ENCODE measurements around the gene SRSF1.
"Not testable (repeated sequence)": the region's sequence is repeated elsewhere in the genome, so short reads cannot be mapped to it uniquely, and the experiment has no call there.

Gene SRSF1

GRCh38 chr17:58006924-58007780 is at the start of gene SRSF1:
Gene SRSF1 (minus strand): TSS chr17:58007246. CDS start chr17:58007137, 109 bp downstream.
- peak; percentile 95 for DNase-seq (ENCODE audit: low read depth)

GRCh38 chr17:58056476-58056875 is 49.4 kb upstream of the SRSF1 start:
- DNase-seq (ENCODE audit: low read depth) = no peak

DNA sequence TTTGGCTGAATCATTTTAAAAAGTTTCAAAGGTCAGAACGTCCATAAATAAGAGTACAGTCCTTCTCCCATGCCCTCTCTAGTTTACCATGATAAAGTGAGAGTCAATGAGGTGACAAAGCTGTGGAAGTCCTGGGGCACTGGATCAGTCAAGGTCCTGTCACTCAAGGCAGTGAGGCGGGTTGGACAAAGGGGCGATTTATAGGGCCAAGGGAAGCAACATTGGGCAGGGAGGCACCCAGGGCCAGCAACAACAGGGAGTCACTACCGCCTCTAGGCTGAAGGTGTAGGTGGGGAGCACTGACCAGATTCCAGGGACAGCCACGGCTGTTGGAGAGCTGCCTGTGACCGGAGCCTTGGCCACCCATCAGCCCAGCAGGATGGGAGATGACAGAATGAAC is 47.6 kb upstream of the SRSF1 start:
- DNase-seq (ENCODE audit: low read depth) = no peak

DNA sequence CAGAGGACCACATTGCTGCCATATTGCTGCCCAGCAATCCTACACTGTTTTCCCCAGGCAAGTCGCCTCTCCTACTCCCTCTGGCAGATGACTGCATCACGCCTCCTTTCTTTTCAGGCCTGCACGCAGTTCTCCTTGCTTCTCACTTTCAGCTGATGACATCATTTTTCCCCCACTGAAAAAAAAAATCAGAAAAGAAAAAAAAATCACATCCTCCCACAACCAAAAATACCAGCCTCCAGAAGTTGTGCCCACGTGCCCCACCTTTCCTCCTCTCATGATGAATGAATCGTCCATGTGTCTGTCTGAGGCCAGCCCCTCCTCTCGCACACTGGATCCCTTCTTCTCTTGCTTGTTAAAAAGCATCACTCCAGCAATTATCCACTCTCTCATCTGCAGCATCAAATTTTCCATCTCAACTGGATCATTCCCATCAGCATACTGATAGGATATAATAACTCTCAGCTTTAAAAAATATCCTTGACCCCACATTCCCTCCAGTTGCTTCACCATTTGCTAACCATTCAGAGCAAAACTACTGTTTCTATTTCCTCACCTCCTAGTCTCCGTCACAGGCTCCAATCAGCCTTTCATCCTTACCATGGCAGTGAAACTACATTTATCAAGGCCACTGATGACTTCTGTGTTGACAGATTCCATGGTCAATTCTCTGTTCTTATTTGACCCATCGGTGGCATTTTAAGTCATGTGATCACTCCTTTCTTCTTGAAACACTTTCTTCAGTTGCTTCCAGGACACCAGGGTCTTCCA is 46.1 kb upstream of the SRSF1 start:
- no peak for DNase-seq (ENCODE audit: low read depth)

DNA sequence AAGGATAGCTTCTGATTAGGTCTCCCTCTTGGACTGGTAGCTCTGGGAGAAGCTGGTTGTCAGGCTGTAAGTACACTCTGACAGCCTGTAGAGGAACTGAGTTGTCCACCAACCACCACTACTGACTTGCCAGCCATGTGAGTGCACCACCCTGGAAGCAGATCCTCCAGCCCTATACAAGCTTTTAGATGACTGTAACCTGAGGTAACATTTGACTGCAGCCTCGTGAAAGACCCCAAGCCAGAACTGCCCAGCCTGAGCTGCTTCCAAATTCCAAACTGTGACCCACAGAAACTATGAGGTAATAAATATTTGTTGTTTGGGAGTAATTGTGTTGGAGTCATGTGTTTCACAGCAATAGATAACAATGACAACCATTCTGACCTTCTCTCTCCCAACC is 45.4 kb upstream of the SRSF1 start:
- DNase-seq (ENCODE audit: low read depth) = no peak

DNA sequence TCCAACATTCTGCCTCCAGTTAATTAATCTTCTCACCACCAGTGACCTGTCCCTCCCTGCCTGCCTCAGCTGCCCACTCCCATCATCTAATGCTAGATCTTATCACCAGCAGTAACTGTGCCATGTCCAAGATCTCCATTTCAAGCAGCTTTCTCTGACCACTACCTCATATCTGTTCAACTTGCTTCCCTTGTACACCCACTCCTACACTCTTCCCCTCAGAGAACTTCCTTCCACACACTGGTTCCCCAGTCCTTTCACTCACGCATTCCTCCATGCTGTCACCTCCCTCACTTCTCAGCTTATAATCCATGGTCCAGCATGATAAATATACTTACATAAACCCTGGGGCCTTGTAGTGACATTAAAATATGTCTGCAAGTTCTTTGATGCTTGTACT is 44.4 kb upstream of the SRSF1 start:
- no peak for DNase-seq (ENCODE audit: low read depth)

DNA sequence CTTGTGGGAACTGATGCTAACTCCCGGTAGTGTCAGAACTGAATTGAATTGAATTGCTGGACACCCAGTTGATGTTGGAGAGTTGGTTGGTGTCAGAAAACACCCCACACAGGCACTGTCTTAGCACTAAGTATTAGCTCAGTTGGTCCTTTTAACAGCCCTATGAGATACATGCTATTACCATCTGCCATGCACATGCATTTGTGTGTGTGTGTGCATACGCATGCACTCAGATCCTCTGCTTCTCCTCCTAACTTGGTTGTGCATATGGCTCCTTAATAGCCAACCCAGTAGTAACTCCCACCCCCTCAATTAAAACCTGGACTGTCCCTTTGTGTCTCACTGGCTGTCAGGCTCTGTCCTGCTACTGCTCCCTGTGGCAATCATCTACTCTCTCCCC is 43.9 kb upstream of the SRSF1 start:
- DNase-seq (ENCODE audit: low read depth) = no peak

DNA sequence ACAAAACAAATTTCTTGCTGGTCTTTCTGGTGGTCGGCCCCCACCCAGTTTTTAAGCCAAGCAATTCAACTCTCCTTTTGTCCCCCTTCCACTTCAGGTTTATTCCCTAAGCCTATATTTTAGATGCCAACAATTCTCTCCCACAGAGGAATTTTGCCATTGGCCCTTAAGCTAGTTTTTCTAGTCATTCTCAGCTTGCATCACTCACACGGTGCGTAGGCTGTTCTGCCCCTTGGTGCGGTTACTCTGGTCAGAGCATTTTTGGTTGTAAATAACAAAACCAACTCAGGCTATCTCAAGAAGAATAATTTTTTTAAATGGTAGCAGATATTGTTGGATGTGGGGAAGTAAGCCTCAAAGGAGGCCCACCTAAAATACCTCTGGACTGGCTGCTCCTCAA is 42.5 kb upstream of the SRSF1 start:
- DNase-seq (ENCODE audit: low read depth) = no peak

DNA sequence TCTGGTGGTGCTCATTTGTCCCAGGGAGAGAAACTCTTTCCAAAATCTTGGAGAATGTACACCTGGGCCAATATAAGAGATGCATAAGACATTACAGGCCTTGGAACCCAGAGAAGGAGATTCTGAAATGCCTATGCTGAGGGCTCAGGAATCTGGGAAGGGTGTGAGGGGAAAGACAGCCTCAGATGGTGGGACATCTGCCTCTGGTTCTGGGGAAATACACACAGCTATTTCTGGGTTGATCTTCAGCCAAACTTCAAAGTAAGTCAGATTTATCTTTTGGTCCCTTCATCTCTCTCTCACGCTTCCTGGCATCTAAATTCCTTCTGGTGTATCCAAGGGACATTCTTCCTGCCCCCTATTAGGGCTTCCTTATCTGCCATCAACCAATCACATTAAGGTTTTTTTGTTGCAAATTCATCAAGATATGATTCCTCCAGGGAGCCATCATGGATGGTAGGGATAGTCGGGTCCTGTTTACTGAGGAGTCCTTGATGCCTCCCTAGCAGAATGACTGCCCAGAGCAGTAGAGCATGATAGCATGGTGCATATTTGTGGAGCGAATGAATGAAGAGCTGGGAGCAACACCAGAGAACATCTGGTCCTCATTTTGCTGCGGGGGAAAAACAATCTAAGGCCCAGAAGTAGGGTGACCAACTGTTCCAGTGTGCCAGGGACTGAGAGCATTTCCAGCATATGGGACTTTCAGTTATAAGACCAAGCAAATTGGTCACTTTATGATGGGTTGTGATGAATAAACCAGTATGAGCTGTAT is 40.5 kb upstream of the SRSF1 start:
- no peak for DNase-seq (ENCODE audit: low read depth)

- no peak for DNase-seq (ENCODE audit: low read depth)
Observed at GRCh38 chr17:58046239-58047094, 39.4 kb upstream of the SRSF1 start.

DNA sequence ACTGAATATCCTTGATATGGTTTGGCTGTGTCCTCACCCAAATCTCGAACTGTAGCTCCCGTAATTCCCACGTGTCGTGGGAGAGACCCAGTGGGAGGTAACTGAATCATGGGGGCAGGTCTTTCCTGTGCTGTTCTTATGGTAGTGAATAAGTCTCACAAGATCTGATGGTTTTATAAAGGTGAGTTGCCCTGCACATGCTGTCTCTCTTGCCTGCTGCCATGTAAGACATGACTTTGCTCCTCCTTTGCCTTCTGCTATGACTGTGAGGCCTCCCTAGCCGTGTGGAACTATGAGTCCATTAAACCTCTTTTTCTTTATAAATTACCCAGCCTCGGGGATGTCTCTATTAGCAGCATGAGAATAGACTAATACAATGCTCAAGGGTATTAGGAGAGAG is 37.2 kb upstream of the SRSF1 start:
- DNase-seq (ENCODE audit: low read depth) = not testable (repeated sequence)

DNA sequence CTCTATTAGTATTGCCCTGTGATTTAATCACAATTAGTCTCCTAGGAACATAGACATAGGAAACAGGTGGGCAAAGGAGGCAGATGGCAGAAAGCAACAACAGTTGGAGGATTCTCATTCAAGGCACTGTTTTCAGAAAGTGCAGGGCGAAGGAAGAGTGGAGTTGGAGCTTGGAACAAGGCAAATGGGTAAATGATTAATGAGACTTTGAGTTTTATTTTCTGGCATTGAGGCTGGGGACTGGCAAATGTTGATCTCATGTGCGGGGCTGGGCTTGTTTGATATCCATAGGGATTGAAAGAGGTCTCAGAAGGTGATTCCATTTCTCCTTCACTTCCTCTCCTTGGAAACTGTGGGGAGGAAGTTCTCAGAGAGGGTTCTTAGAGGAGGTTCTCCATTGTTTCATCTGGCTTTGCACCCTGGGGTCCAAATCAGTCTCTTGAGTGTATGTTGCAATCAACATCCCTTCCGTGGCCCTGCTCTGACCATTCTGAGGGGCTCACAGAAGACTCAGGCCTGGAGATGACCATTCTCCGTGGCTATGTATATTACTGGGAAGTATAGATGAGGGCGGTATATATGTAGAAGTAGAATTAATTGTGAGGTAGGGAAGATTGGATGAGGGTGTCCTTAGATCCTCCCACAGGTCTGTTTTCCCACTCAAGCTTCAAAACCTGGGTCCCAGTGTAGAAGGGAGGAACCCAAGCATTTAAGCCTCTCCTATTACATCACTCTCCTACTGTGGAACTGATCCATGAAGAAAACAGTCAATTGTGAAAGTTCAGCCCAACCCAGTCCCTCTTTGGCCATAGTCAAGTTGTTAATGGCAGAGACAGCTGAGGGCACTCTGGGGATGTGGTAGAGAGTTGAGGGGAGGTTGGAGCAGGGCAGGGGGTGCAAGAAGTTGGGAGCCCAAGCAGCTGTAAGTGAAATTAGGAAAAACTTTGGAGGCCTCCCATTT is 36.5 kb upstream of the SRSF1 start:
- DNase-seq (ENCODE audit: low read depth) = no peak

- DNase-seq (ENCODE audit: low read depth) = no peak
Observed at GRCh38 chr17:58041161-58041560, 34.1 kb upstream of the SRSF1 start.

DNA sequence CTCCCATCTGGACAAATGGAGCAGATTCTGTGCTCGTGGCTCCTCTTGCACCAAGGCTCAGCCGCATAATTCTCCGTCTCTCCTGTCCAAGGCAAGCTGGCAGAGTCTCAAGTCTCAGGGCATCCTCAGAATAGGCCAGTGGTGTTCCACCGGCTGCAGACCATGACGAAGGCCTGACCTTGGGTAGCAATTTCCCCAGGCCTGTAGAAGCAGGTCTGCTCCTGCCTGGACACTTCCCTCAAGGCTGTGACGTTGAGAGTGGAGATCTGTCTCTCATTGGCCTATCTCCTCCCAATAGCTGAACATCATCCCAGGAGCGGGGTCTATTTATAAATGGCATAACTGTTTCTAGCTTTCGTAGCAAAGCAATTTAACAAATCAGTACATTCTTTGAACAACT is 33.3 kb upstream of the SRSF1 start:
- DNase-seq (ENCODE audit: low read depth) = no peak

- no peak for DNase-seq (ENCODE audit: low read depth)
Observed at GRCh38 chr17:58039975-58040374, 32.9 kb upstream of the SRSF1 start.

GRCh38 chr17:58032691-58033415 is 25.8 kb upstream of the SRSF1 start:
- no peak for DNase-seq (ENCODE audit: low read depth)

GRCh38 chr17:58028578-58028977 is 21.5 kb upstream of the SRSF1 start:
- DNase-seq (ENCODE audit: low read depth) = no peak

GRCh38 chr17:58020401-58020800 is 13.4 kb upstream of the SRSF1 start:
- no peak for DNase-seq (ENCODE audit: low read depth)

DNA sequence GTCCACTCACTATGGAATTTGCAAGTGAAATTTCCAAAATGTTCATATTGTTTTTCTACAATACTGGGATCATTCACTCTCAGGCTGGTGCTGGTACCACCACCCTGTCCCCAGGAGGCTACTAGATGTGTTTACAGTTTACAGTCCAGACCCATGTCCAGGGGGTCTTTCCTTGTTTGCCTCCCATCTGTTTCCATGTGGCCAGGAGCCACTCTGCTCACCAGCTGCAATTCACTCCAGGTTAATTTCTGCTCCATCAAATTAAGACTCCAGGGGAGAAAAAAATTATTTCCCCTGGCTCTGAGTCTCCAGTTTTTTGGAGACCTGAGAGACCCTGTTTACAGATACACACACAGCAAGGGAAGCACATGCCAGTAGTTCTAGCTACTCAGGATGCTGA is 12.5 kb upstream of the SRSF1 start:
- DNase-seq (ENCODE audit: low read depth) = no peak

DNA sequence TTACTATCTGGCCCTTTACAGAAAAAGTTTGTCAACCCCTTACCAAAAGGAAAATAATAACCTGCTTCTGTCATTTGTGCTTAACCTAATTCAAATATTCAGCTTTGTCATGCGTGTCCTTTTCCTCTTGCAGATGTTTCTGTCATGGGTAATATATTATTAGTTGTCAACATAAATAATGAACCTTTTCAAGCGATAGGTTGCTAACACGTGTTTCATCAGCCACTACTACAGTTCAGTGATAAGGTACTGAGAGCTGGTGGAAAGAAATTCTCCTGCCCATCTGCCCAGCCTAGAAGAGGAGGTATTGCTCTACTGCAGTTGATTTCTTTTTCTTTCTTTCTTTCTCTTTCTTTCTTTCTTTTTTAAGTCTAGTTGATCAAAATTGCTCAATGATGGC is 12.0 kb upstream of the SRSF1 start:
- no peak for DNase-seq (ENCODE audit: low read depth)

Data from GM04504 (cell line).